Stimulated activated CD4-positive, alpha-beta T cell treated with anti-CD3 and anti-CD28 coated beads, TNF-alpha, amount 100 ng/mL, for 1 hour (primary cell): ENCODE data around the gene CSH2.
"Not testable (repeated sequence)": the region's sequence is repeated elsewhere in the genome, so short reads cannot be mapped to it uniquely, and the experiment has no call there.

Experiments used
- DNase-seq, 3 donors: peaks; one replicate each; pipeline ENCODE4 v3.0.0-alpha.2; 2020; ENCODE audit warnings: low read depth in 3 of 3, low spot score in 1 of 3

Gene CSH2

DNA sequence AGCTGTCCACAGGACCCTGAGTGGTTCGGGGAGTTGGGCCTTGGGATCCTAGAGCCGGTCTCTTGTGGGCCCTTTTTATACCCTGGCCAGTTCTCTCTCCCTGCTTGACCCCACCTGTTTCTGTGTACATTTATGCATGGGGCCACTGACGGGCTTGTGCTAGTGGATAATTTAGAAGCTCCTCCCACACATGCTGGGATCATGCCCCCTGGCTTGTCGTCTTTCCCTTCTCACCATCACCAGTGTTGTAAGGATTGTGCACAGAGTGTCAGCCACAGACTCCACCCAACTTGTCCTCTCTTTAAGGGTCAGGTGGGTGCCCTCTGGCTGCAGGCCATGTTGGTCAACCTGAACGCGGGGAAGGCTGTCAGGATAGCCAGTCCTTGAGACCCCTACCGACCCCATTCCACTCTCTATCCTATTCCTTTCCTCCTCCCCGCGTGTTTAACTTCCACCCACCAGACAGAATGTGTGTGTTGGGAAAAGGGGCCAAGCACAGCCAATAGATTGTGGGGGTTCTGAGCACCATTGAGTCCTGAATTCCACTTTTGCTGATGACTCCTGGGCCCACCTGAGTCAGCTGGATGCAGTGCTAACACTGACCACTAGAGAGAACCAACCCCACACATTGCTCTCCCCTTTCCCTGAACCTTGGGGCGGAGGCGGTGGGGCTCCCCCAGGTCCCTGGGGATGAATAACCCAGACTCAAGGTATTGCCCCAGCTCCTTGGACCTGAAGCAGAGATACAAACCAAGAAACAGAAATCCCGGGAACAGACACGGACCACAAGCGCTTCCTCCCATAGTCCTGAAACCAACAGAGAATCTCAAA is 23.3 kb upstream of the CSH2 start, which contains the start of gene CSH1:
Gene CSH1, minus strand, starts transcription at position 51 of the 831 bp plus-strand sequence. CDS start 63 bp downstream, outside the sequence.
- DNase-seq, result not testable (repeated sequence)

DNA sequence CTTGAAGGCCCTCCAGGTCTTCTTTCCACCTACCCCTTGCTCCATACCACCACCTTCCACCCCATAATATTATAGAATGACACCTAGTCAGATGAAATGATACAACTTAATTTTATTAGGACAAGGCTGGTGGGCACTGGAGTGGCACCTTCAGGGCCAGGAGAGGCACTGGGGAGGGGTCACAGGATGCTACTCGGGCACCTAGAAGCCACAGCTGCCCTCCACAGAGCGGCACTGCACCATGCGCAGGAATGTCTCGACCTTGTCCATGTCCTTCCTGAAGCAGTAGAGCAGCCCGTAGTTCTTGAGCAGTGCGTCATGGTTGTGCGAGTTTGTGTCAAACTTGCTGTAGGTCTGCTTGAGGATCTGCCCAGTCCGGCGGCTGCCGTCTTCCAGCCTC is 21.3 kb upstream of the CSH2 start:
- DNase-seq, result not testable (repeated sequence)

- DNase-seq, result not testable (repeated sequence)
These were observed 20.5 kb upstream of the CSH2 start for GRCh38 chr17:63894021-63894420.

GRCh38 chr17:63892316-63893037 is 19.0 kb upstream of the CSH2 start:
- DNase-seq, result not testable (repeated sequence)

- not testable (repeated sequence) for DNase-seq
These were observed 15.8 kb upstream of the CSH2 start for GRCh38 chr17:63889026-63889848.

GRCh38 chr17:63885119-63885518 is 11.6 kb upstream of the CSH2 start:
- not testable (repeated sequence) for DNase-seq

- DNase-seq, result not testable (repeated sequence)
These were observed 9.2 kb upstream of the CSH2 start for GRCh38 chr17:63882626-63883126.

GRCh38 chr17:63881935-63882601 is 8.6 kb upstream of the CSH2 start, which contains the start of gene GH2:
Gene GH2 (minus strand): TSS chr17:63881944. CDS start chr17:63881801, 143 bp downstream.
- peak; percentile 5 to 45 (median 40) for DNase-seq

- DNase-seq, result not testable (repeated sequence)
These were observed 7.9 kb upstream of the CSH2 start for GRCh38 chr17:63881337-63881736.

DNA sequence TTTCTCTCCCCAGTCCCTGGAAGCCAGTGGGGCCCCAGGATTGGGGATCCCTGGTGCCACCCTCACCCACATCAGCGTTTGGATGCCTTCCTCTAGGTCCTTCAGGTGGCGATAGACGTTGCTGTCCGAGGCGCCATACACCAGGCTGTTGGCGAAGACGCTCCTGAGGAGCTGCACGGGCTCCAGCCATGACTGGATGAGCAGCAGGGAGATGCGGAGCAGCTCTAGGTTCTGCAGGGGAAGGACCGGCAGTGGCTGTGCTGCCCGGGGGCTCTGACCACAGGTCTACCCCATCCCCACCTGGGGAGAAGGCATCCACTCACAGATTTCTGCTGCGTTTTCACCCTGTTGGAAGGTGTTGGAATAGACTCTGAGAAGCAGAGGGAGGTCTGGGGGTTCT is 7.2 kb upstream of the CSH2 start:
- no peak for DNase-seq

DNA sequence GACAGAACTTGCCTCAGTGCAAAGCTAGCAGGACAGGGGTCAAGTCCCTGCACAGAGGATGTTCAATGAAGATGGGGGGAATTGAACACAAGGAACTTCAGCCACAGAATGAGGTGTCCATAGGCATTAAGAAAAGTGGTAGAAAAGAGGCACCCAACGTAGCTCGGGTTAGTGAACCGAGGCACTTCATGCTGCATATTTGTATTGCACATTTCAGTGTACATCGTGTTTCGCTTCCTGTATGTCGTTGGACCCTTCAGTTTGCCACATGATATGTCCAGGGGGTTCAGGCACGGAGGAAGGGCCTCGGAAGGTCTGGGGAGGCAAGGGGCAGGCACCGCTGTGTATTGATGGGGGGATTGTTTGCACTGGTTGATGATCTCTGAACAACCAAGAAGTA is 4.9 kb upstream of the CSH2 start:
- DNase-seq, result not testable (repeated sequence)

DNA sequence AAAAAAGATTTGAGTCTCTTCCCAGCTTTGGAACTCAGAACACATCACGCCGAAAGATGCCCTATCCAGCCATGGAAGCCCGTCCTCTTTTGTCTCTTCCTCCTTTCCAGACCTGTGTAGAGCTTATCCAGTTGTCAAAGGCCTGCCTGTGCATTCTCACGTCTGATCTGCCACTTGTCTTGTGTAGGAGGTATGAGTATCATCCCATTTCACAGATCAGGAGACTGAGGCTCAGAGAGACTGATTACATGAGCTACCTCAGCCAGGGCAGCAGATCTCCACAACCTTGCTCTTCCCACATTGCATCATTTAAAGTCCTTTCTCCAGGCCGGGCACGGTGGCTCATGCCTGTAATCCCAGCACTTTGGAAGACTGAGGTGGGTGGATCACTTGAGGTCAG is 1.2 kb upstream of the CSH2 start:
- not testable (repeated sequence) for DNase-seq

DNA sequence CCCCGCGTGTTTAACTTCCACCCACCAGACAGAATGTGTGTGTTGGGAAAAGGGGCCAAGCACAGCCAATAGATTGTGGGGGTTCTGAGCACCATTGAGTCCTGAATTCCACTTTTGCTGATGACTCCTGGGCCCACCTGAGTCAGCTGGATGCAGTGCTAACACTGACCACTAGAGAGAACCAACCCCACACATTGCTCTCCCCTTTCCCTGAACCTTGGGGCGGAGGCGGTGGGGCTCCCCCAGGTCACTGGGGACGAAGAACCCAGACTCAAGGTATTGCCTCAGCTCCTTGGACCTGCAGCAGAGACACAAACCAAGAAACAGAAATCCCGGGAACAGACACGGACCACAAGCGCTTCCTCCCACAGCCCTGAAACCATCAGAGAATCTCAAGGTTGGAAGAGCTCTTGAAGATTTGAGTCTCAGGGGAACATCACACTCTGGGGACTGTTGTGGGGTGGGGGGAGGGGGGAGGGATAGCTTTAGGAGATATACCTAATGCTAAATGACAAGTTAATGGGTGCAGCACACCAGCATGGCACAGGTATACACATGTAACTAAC is 667 bp upstream of the CSH2 start:
- not testable (repeated sequence) for DNase-seq

GRCh38 chr17:63871646-63872365 is 1.7 kb downstream of the CSH2 start:
- DNase-seq, result not testable (repeated sequence)

DNA sequence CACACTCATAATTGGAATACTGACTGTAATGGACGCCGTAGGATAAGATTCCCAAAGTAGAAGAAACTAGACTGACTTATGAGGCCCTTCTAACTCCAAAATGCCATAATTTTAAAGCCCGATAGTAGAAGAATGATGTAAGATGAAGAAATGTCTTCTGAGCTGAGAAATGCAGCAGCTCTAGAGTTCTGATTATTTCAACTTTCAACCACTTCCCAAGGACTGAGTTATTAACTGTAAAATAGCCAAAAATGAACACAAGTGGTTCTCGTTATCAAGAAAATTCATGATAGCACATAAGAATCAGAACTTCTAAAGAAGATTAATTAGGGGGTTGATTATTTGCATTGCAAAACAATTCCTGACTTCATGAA is 3.2 kb downstream of the CSH2 start:
- not testable (repeated sequence) for DNase-seq

DNA sequence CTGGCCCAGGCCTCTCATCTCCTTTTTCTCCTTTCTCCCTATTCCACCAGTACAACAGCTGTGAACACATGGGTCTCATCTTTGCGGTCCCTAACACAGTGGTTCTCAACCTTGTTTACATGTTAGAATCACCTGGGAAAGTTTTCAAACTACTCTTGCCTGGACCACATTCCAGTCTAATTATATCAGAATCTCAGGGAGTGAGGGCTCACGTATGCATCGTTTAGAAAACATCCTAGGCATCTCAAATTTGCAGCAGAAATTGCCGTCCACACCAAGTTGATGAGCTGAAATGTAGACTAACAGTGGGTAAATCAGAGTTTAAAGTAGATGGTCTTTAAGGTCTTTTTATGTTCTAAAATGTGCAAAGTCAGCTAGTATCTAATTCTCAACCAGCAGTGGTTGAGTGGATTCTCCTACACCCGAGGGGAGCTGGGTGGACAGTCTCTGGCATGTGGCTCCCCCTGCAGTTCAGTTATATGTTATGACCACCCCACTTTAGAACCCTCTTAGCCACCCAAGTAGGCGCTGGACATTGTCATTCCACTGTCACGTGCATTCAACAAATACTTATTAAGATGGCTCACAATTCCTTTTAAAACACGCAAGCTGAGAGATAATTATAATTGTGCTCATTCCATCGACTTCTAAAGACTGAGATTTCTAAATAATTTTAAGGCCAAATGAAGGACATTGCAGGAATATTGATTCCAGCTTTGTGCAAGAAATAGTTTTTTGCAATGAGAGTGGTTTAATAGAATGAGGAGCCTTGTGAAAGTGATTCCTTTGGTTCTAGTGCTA is 3.8 kb downstream of the CSH2 start:
- DNase-seq, result not testable (repeated sequence)

GRCh38 chr17:63866625-63867024 is 6.9 kb downstream of the CSH2 start:
- DNase-seq, result not testable (repeated sequence)

GRCh38 chr17:63859257-63859656 is 14.2 kb downstream of the CSH2 start:
- DNase-seq, result no peak

GRCh38 chr17:63856425-63856824 is 17.1 kb downstream of the CSH2 start:
- DNase-seq, result not testable (repeated sequence)
